ENCODE data around the gene MRPL45. TPM values are rescaled to one million over a fixed set of nuclear protein-coding genes. Genes with fewer than 3 reads are reported as not detected.

The MRPL45 gene
- total and polyA plus RNA-seq, 2 of the 13 experiments (the other 11 are each of a cell fraction or from before 2014, with no cell fraction given) = 89.5 to 157 TPM

DNA sequence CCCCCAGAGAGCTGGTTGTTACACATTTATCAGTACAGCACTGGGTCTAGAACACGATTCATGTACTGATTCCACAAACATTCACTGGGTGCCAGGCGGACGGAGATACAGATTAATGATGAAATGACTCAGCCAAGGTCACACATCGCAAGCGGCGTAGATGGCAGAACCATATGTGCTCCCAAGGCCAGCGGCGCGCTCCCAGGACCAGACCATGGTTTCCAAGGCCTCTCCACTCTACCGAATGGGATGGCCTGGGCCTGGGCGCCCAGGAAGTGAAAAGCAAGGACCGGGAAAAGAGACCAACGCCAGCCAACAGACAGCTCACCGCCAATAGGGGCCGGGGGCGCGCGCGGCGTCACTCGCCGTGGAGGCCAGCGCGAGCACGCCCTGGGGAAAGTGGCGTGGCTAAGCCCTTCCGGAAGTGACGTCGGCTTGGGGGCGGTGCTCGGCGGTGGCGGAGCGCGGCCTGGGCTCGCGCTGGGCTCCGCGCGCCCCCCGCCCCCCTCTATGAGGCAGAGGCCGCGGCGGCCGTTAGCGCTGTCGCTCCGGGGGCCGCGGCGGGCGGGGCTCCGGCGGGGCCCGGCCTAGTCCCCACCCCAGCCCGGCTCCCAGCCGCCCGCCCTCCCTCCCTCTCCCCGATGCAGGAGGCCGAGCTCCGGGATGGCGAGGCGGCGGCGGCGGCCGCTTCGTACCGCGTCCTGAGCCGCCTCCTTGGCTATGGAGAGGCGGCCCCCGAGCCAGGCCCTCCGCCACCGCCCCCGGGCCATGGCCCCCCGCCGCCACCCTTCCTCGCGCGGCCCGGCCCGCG lies 54.6 kb downstream of the MRPL45 start, which contains the start of gene SOCS7 (continued):
- TF ChIP-seq, protein P1, sequence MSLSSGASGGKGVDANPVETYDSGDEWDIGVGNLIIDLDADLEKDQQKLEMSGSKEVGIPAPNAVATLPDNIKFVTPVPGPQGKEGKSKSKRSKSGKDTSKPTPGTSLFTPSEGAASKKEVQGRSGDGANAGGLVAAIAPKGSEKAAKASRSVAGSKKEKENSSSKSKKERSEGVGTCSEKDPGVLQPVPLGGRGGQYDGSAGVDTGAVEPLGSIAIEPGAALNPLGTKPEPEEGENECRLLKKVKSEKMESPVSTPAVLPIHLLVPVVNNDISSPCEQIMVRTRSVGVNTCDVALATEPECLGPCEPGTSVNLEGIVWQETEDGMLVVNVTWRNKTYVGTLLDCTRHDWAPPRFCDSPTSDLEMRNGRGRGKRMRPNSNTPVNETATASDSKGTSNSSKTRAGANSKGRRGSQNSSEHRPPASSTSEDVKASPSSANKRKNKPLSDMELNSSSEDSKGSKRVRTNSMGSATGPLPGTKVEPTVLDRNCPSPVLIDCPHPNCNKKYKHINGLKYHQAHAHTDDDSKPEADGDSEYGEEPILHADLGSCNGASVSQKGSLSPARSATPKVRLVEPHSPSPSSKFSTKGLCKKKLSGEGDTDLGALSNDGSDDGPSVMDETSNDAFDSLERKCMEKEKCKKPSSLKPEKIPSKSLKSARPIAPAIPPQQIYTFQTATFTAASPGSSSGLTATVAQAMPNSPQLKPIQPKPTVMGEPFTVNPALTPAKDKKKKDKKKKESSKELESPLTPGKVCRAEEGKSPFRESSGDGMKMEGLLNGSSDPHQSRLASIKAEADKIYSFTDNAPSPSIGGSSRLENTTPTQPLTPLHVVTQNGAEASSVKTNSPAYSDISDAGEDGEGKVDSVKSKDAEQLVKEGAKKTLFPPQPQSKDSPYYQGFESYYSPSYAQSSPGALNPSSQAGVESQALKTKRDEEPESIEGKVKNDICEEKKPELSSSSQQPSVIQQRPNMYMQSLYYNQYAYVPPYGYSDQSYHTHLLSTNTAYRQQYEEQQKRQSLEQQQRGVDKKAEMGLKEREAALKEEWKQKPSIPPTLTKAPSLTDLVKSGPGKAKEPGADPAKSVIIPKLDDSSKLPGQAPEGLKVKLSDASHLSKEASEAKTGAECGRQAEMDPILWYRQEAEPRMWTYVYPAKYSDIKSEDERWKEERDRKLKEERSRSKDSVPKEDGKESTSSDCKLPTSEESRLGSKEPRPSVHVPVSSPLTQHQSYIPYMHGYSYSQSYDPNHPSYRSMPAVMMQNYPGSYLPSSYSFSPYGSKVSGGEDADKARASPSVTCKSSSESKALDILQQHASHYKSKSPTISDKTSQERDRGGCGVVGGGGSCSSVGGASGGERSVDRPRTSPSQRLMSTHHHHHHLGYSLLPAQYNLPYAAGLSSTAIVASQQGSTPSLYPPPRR (CRISPR knock-in tag; IDR thresholded peaks at IDR 0.05; ENCODE audit: borderline replicate concordance) = peak; percentile 53; the same call in 1 of the 2 replicates
- TF ChIP-seq ZFP36L2 (CRISPR knock-in tag; IDR thresholded peaks at IDR 0.05) (no peak), POLR2AphosphoS5 (IDR thresholded peaks at IDR 0.05; ENCODE audit: low read depth, low read length) (peak; percentile 96), ZNF33B (CRISPR knock-in tag; IDR thresholded peaks at IDR 0.05) (peak; percentile 71; the same call in 1 of the 2 replicates), ZNF34 (CRISPR knock-in tag; IDR thresholded peaks at IDR 0.05; ENCODE audit: borderline replicate concordance) (0 out of 2 replicates have a peak, but pooled peaks have one; percentile 66), KLF12 (CRISPR knock-in tag; IDR thresholded peaks at IDR 0.05; ENCODE audit: borderline replicate concordance) (peak; percentile 79), SYNCRIP (IDR thresholded peaks at IDR 0.05; ENCODE audit: insufficient read depth, low read depth, low read length) (no peak), ZNF782 (CRISPR knock-in tag; IDR thresholded peaks at IDR 0.05; ENCODE audit: borderline replicate concordance) (peak; percentile 96), ASH2L (IDR thresholded peaks at IDR 0.05; ENCODE audit: insufficient read length, low read depth, low read length) (peak; percentile 91), ZFP82 (CRISPR knock-in tag; IDR thresholded peaks at IDR 0.05; ENCODE audit: borderline replicate concordance) (peak; percentile 72; the same call in 1 of the 2 replicates), ZNF570 (CRISPR knock-in tag; IDR thresholded peaks at IDR 0.05; ENCODE audit: borderline replicate concordance) (0 out of 2 replicates have a peak, but pooled peaks have one; percentile 42)
- TF ChIP-seq, protein P2, sequence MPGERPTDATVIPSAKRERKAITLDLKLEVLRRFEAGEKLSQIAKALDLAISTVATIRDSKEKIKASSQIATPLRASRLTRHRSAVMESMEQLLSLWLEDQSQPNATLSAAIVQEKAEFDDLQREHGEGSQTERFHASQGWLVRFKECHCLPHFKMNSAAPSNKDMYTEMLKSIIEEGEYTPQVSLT (CRISPR knock-in tag; IDR thresholded peaks at IDR 0.05; ENCODE audit: borderline replicate concordance, low read depth) = no peak; the same call in 1 of the 2 replicates
- TF ChIP-seq, protein P3, sequence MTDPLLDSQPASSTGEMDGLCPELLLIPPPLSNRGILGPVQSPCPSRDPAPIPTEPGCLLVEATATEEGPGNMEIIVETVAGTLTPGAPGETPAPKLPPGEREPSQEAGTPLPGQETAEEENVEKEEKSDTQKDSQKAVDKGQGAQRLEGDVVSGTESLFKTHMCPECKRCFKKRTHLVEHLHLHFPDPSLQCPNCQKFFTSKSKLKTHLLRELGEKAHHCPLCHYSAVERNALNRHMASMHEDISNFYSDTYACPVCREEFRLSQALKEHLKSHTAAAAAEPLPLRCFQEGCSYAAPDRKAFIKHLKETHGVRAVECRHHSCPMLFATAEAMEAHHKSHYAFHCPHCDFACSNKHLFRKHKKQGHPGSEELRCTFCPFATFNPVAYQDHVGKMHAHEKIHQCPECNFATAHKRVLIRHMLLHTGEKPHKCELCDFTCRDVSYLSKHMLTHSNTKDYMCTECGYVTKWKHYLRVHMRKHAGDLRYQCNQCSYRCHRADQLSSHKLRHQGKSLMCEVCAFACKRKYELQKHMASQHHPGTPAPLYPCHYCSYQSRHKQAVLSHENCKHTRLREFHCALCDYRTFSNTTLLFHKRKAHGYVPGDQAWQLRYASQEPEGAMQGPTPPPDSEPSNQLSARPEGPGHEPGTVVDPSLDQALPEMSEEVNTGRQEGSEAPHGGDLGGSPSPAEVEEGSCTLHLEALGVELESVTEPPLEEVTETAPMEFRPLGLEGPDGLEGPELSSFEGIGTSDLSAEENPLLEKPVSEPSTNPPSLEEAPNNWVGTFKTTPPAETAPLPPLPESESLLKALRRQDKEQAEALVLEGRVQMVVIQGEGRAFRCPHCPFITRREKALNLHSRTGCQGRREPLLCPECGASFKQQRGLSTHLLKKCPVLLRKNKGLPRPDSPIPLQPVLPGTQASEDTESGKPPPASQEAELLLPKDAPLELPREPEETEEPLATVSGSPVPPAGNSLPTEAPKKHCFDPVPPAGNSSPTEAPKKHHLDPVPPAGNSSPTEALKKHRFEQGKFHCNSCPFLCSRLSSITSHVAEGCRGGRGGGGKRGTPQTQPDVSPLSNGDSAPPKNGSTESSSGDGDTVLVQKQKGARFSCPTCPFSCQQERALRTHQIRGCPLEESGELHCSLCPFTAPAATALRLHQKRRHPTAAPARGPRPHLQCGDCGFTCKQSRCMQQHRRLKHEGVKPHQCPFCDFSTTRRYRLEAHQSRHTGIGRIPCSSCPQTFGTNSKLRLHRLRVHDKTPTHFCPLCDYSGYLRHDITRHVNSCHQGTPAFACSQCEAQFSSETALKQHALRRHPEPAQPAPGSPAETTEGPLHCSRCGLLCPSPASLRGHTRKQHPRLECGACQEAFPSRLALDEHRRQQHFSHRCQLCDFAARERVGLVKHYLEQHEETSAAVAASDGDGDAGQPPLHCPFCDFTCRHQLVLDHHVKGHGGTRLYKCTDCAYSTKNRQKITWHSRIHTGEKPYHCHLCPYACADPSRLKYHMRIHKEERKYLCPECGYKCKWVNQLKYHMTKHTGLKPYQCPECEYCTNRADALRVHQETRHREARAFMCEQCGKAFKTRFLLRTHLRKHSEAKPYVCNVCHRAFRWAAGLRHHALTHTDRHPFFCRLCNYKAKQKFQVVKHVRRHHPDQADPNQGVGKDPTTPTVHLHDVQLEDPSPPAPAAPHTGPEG (CRISPR knock-in tag; IDR thresholded peaks at IDR 0.05) = peak; percentile 59; the same call in 1 of the 2 replicates
- TF ChIP-seq, protein P4, sequence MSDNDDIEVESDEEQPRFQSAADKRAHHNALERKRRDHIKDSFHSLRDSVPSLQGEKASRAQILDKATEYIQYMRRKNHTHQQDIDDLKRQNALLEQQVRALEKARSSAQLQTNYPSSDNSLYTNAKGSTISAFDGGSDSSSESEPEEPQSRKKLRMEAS (IDR thresholded peaks at IDR 0.05) = peak; percentile 85
- TF ChIP-seq, protein P5, sequence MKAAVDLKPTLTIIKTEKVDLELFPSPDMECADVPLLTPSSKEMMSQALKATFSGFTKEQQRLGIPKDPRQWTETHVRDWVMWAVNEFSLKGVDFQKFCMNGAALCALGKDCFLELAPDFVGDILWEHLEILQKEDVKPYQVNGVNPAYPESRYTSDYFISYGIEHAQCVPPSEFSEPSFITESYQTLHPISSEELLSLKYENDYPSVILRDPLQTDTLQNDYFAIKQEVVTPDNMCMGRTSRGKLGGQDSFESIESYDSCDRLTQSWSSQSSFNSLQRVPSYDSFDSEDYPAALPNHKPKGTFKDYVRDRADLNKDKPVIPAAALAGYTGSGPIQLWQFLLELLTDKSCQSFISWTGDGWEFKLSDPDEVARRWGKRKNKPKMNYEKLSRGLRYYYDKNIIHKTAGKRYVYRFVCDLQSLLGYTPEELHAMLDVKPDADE (CRISPR knock-in tag; IDR thresholded peaks at IDR 0.05) = no peak
